Measurements from ENCODE around the gene HOXD12. TPM values are rescaled to one million over a fixed set of nuclear protein-coding genes. Genes with fewer than 3 reads are reported as not detected.
A peak's percentile ranks its signal among the peaks of the same experiment; 100 is the strongest.

Gene HOXD12
- total and polyA plus RNA-seq, 8 donors = not detected

DNA sequence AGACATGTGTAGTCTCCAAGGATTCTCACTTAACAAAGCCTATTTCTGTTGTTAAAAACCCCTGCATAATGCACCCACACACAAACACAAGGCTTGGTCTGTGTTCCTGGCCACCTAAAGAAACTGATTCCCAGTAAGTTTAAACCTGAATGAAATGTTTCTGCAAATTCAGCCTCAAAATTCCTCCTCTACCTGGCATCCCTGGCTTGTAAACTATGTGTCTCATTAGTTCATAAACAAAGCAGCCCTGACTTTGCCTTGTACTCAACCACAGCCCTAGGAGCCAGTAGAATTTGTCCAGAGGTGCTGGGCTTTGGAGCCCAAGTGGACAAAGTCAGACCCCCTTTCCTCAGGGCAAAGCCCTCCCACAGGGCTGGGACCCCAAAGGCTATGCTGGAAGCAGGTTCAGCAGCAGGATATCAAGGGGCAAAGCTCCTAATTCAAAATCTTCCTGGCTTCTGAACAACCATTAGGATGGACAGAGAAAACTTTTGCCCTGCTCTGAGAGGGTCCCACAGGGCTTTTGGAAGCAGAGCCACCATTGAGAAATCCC, 9.7 kb upstream of the HOXD12 start:
- DNase-seq = no peak
- H3K27ac ChIP-seq = no peak overlapping the region
- H3K4me1 ChIP-seq = peaks cover 19 to 53% (median 45%) of the 10 kb centered on the region in 4 donors
- no peaks in the 10 kb centered on the region for H3K36me3 ChIP-seq
- H3K9me3 ChIP-seq = peaks cover 0 to 16% (median 5%) of the 10 kb centered on the region in 4 donors
- TF ChIP-seq, protein P1, sequence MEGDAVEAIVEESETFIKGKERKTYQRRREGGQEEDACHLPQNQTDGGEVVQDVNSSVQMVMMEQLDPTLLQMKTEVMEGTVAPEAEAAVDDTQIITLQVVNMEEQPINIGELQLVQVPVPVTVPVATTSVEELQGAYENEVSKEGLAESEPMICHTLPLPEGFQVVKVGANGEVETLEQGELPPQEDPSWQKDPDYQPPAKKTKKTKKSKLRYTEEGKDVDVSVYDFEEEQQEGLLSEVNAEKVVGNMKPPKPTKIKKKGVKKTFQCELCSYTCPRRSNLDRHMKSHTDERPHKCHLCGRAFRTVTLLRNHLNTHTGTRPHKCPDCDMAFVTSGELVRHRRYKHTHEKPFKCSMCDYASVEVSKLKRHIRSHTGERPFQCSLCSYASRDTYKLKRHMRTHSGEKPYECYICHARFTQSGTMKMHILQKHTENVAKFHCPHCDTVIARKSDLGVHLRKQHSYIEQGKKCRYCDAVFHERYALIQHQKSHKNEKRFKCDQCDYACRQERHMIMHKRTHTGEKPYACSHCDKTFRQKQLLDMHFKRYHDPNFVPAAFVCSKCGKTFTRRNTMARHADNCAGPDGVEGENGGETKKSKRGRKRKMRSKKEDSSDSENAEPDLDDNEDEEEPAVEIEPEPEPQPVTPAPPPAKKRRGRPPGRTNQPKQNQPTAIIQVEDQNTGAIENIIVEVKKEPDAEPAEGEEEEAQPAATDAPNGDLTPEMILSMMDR (IDR thresholded peaks at IDR 0.05) = no peak
- no peak for TF ChIP-seq POLR2AphosphoS5 (IDR thresholded peaks at IDR 0.05)
- no peak overlapping the region for H3K4me3 ChIP-seq
- intact Hi-C loops (cut with DNase I; ENCODE audit: low total_unique reads) = no loop called here
- peaks cover 54 to 100% (median 100%) of the 10 kb centered on the region in 3 donors for H3K27me3 ChIP-seq

DNA sequence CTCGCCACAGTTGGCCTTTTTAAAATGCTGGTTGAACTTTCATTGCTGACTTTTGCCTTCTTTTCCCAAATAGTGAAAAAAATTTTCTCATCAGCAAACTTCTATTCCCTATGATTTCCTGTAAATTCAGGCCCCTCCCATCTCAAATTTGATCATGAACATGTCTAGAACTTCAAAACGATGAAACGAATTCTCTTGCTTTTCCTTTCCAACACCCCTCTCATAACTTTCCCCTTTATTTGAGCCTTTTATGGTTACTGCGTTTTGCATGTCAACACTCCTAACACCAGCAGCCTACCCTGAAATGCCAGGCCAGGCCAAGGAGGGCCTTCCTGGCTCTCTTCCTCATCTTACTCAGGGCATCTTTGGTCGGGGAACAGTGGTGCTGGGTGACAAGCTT, 8.7 kb upstream of the HOXD12 start:
- DNase-seq = no peak
- TF ChIP-seq, protein P1 (IDR thresholded peaks at IDR 0.05) = no peak
- no peak for TF ChIP-seq POLR2AphosphoS5 (IDR thresholded peaks at IDR 0.05)
- no peak for TF ChIP-seq POLR2A (IDR thresholded peaks at IDR 0.05)
- TF ChIP-seq EP300 (IDR thresholded peaks at IDR 0.05) = no peak
- intact Hi-C loops (cut with DNase I; ENCODE audit: low total_unique reads) = no loop called here
- no peak overlapping the region for H3K27ac ChIP-seq
- H3K4me3 ChIP-seq = no peak overlapping the region
- peaks cover 51 to 100% (median 100%) of the 10 kb centered on the region in 3 donors for H3K27me3 ChIP-seq
- no peaks in the 10 kb centered on the region for H3K36me3 ChIP-seq
- peaks cover 19 to 43% (median 38%) of the 10 kb centered on the region in 4 donors for H3K4me1 ChIP-seq
- peaks cover 0 to 14% (median 2%) of the 10 kb centered on the region in 4 donors for H3K9me3 ChIP-seq
- WGBS, 5 donors = 18 to 26% (median 20%) methylated on average over 5 of the region's 5 CpGs

DNA sequence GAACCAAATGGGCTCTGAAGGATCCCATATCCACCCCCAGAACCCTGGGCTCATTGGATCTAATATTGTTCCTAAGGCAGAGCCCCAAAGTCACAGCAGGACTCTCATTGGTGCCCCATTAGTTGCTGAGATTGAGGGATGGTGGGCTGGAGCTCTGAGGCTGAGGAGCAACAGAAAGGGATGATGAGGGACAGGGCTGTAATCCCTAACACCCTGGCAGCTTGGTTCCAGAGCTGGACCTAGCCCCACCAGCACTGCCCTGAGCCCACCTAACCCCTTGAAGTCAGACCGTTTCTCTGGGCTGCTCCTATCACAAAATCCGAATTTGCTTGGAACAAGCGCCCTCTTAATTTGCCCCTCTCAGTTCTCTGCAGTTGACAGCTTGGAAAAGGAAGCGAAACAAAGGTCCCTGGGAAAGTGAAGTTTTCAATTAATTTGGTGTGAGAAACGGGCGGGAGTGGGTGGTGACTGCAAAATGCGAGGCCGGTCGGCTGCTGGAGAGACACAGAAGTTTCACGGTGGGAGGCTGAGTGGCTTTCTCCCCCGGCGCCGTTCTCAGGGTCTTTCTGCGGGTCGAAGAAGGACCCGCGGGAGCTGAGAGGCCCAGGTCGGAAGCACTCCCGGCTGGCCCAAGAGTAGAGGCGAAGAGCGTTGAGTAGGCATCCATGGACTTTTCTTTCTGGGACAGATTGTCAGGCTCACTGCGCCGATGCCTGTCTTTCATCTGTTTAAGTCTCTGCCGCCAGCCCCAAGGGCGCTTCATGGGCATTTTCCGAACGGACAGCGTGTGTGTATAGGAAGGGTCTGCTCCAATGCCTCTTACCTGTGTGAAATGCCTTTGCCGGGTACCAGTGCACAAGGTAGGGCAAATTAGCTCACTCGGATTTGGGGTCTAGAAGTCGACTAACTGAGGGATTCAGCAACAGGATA, 8.0 kb upstream of the HOXD12 start:
- H3K9me3 ChIP-seq = peaks cover 0 to 14% (median 2%) of the 10 kb centered on the region in 4 donors
- H3K27me3 ChIP-seq = peaks cover 55 to 100% (median 100%) of the 10 kb centered on the region in 3 donors
- H3K4me3 ChIP-seq = no peak overlapping the region
- H3K4me1 ChIP-seq = peaks cover 23 to 43% (median 37%) of the 10 kb centered on the region in 4 donors
- 7 to 8% (median 8%) methylated on average over 24 to 31 of the region's 31 CpGs for WGBS, 5 donors
- no peak for DNase-seq
- intact Hi-C loops (cut with DNase I; ENCODE audit: low total_unique reads) = no loop called here
- no peak for TF ChIP-seq POLR2A (IDR thresholded peaks at IDR 0.05)
- TF ChIP-seq EP300 (IDR thresholded peaks at IDR 0.05) = no peak
- no peaks in the 10 kb centered on the region for H3K36me3 ChIP-seq
- no peak overlapping the region for H3K27ac ChIP-seq

DNA sequence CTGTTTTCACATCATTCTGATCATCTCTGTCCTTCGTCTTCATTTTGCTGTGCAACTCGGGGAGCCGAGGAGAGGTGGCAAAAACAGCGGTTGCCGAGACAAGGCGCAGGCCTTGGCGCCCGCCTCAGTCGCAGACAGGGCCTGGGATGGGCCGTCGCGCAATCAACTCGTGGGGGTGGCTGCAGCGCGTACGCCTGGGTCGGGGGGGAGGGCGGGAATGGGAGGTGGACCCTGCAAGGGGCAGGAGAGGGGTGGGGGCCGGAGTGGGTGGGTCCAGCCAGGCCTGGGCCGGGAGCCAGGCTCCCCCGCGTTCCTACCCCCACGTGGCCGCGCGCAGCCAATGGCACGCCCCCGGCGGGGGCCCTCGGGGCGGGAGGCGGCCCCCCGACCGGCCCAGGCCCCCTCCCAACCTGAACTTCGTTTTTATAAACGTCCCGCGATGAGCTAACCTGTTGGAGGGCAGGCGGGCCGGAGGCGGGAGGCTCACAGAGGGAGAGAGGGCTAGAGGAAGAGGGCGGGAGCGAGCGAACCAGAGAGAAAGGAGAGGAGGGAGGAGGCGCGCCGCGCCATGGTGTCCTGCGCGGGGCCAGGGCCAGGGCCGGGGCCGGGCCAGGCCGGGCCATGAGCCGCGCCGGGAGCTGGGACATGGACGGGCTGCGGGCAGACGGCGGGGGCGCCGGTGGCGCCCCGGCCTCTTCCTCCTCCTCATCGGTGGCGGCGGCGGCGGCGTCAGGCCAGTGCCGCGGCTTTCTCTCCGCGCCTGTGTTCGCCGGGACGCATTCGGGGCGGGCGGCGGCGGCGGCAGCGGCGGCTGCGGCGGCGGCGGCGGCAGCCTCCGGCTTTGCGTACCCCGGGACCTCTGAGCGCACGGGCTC, 7.1 kb upstream of the HOXD12 start, which contains the start of gene HOXD13:
TSS of gene HOXD13 (plus strand) at position 452 of the 875 bp plus-strand sequence. CDS start at position 622, 170 bp downstream.
- Histone ChIP-seq H3K36me3 (no peaks in the 10 kb centered on the region), H3K4me1 (peaks cover 33 to 52% (median 47%) of the 10 kb centered on the region in 4 donors), H3K4me3 (peak within 1 kb of the TSS; percentile 24 to 44 (median 33)), H3K9me3 (peaks cover 0 to 14% (median 2%) of the 10 kb centered on the region in 4 donors), H3K27ac (no peak within 1 kb of the TSS), H3K27me3 (peaks cover 61 to 100% (median 100%) of the 10 kb centered on the region in 3 donors)
- 2 to 7% (median 4%) methylated on average over 33 to 95 of the region's 95 CpGs for WGBS, 5 donors
- intact Hi-C loops (cut with DNase I; ENCODE audit: low total_unique reads) = no loop called here
- peak in 1 of 2 donors; percentile 17 for DNase-seq
- TF ChIP-seq EP300 (IDR thresholded peaks at IDR 0.05) = no peak
- no peak for TF ChIP-seq POLR2A (IDR thresholded peaks at IDR 0.05)
- no peak for TF ChIP-seq POLR2AphosphoS5 (IDR thresholded peaks at IDR 0.05)
- TF ChIP-seq, protein P1 (IDR thresholded peaks at IDR 0.05) = no peak

All from stomach (tissue), 9 donors.